Mesendoderm (in vitro differentiated cells): ENCODE measurements around the gene TMEM171. TPM values are rescaled to one million over a fixed set of nuclear protein-coding genes. Genes with fewer than 3 reads are reported as not detected.

Experiments used
- DNase-seq: peaks from one replicate; pipeline ENCODE4 v3.0.0; 2013
- H2AK5ac ChIP-seq: 2 replicates; pipeline ENCODE4 v1.6.1; 2013; ENCODE audit warnings: low read length, inconsistent platforms
- H2BK120ac ChIP-seq: 2 replicates; pipeline ENCODE4 v1.6.1; 2013; ENCODE audit warnings: low read depth, mild to moderate bottlenecking, low read length, moderate library complexity, mixed read lengths
- H2BK15ac ChIP-seq: replicated peaks from 2 replicates; pipeline ENCODE4 v1.6.1; 2013; ENCODE audit warnings: low read depth, mild to moderate bottlenecking, moderate library complexity
- H2BK5ac ChIP-seq: 2 replicates; pipeline ENCODE4 v1.6.1; 2013; ENCODE audit warnings: low read length, inconsistent platforms
- H3K18ac ChIP-seq: 2 replicates; pipeline ENCODE4 v1.6.1; 2013; ENCODE audit warnings: mild to moderate bottlenecking, low read length, mixed read lengths
- H3K23ac ChIP-seq: one replicate; pipeline ENCODE4 v1.6.1; 2013; ENCODE audit warnings: low read length
- H3K27ac ChIP-seq: 2 replicates; pipeline ENCODE4 v1.5.1; 2013; ENCODE audit warnings: low read depth, mild to moderate bottlenecking, inconsistent platforms, low read length, moderate library complexity
- H3K27me3 ChIP-seq: 2 replicates; pipeline ENCODE4 v1.6.1; 2013; ENCODE audit warnings: low read length, control low read depth, mild to moderate bottlenecking, inconsistent platforms; ENCODE audit not compliant: insufficient read depth, poor library complexity
- H3K36me3 ChIP-seq: 2 replicates; pipeline ENCODE4 v1.6.1; 2013; ENCODE audit warnings: low read length, inconsistent platforms; ENCODE audit not compliant: control insufficient read depth, insufficient read depth
- H3K4ac ChIP-seq: one replicate; pipeline ENCODE4 v1.6.1; 2013; ENCODE audit warnings: low read depth, mild to moderate bottlenecking, low read length, moderate library complexity
- H3K4me1 ChIP-seq: 2 replicates; pipeline ENCODE4 v1.6.1; 2013; ENCODE audit warnings: low read depth, low read length, inconsistent platforms; ENCODE audit not compliant: control insufficient read depth
- H3K4me2 ChIP-seq: 2 replicates; pipeline ENCODE4 v1.6.1; 2013; ENCODE audit warnings: low read length
- H3K4me3 ChIP-seq: 2 replicates; pipeline ENCODE4 v1.5.1; 2013; ENCODE audit warnings: mild to moderate bottlenecking, low read length
- H3K56ac ChIP-seq: one replicate; pipeline ENCODE4 v1.6.1; 2013; ENCODE audit warnings: low read length
- H3K79me1 ChIP-seq: 2 replicates; pipeline ENCODE4 v1.6.1; 2013; ENCODE audit warnings: low read length, inconsistent platforms
- H3K79me2 ChIP-seq: 2 replicates; pipeline ENCODE4 v1.6.1; 2013; ENCODE audit warnings: mild to moderate bottlenecking, low read length; ENCODE audit not compliant: control insufficient read depth, insufficient read depth
- H3K9ac ChIP-seq: 2 replicates; pipeline ENCODE4 v1.6.1; 2013; ENCODE audit warnings: low read length, inconsistent platforms
- H4K5ac ChIP-seq: one replicate; pipeline ENCODE4 v1.6.1; 2013; ENCODE audit warnings: low read length
- H4K8ac ChIP-seq: one replicate; pipeline ENCODE4 v1.6.1; 2013; ENCODE audit warnings: low read depth, mild to moderate bottlenecking, control low read depth, low read length, moderate library complexity
- WGBS: extraction: QIAGEN DNeasy Blood & Tissue Kit; methylation state at CpG from one replicate; pipeline ENCODE4 v1.1.7; 2013; ENCODE audit warnings: low lambda C conversion rate, missing lambda C conversion rate; ENCODE audit not compliant: insufficient coverage; ENCODE audit errors: extremely low coverage; 5-methylcytosine and 5-hydroxymethylcytosine counted together
- polyA plus RNA-seq, 2 experiments: library from polyadenylated mRNA; stranded (reverse); fragments of 200-250 nt; gene quantifications; one replicate each; pipeline ENCODE4 v1.2.3, GENCODE V29; 2013

TMEM171 gene, protein sequence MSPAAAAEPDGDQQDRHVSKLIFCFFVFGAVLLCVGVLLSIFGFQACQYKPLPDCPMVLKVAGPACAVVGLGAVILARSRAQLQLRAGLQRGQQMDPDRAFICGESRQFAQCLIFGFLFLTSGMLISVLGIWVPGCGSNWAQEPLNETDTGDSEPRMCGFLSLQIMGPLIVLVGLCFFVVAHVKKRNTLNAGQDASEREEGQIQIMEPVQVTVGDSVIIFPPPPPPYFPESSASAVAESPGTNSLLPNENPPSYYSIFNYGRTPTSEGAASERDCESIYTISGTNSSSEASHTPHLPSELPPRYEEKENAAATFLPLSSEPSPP
- polyA plus RNA-seq (2013, experiment 1 of 2), result 1.4 TPM
- 1.6 TPM for polyA plus RNA-seq (2013, experiment 2 of 2)

DNA sequence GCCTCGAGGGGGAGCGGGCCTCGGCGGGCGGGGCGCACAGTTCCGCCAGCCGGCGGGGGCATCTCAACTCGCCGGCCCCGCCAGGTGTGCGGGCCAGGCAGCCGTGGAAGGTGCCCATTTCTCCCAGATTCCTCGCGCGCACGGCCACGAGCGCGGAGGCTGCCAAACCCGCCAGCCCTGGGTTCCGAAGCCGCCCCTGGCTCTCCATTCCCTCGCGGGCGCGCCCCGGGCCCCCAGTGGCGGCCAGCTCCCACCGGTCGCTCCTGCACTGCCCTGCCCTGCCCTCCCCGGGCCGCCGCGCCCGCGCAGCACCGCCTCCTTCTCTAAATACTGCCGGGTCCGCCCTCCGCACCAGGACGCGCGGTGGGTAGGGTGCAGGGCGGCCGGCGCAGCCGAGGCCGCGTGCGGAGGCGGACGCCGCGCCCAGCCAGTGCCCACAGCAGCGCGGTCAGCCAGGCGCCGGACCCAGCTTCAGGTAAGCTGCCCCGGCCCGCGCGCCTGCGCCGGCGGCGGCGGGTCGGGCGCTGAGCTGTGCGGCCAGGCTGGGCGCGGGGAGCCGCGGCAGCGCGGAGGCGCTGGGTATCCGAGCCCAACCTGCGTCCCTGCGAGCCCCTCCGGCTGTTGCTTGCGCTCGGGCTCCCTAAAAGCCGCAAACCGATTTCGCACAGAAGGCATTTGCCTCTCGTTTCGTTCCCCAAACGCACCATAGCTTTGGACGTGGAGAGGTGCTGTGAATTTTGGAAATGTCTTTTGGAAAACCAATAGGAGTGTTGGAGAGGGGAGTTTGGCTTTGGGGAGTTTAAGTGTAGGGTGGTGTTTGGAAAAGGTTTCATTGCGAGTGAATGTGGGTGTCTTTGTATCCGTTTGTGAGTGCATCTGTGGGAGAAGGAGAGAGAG lies at the start of gene TMEM171:
Gene TMEM171, plus strand, starts transcription at position 354 of the 897 bp plus-strand sequence. CDS start 2,799 bp downstream, outside the sequence.
- H3K4ac ChIP-seq, result no peak within 1 kb of the TSS
- peak within 1 kb of the TSS; percentile 6 for H3K23ac ChIP-seq
- 100% methylated on average over 1 of the region's 94 CpGs for WGBS
- H4K5ac ChIP-seq, result no peak within 1 kb of the TSS
- no peak within 1 kb of the TSS for H2BK120ac ChIP-seq
- H3K79me1 ChIP-seq, result no peaks in the 10 kb centered on the region
- no peak within 1 kb of the TSS for H3K27ac ChIP-seq
- H4K8ac ChIP-seq, result peak within 1 kb of the TSS; percentile 68
- peak within 1 kb of the TSS; percentile 85 for H3K56ac ChIP-seq
- H2BK15ac ChIP-seq, result no peak within 1 kb of the TSS
- peaks cover 4% of the 10 kb centered on the region for H3K27me3 ChIP-seq
- peaks cover 2% of the 10 kb centered on the region for H3K4me1 ChIP-seq
- H3K79me2 ChIP-seq, result no peaks in the 10 kb centered on the region
- no peaks in the 10 kb centered on the region for H3K36me3 ChIP-seq
- no peak within 1 kb of the TSS for H2BK5ac ChIP-seq
- H3K4me3 ChIP-seq, result peak within 1 kb of the TSS; percentile 36
- H3K9ac ChIP-seq, result peak within 1 kb of the TSS; percentile 67
- peak within 1 kb of the TSS; percentile 92 for H3K4me2 ChIP-seq
- DNase-seq, result peak; percentile 66
- H3K18ac ChIP-seq, result peak within 1 kb of the TSS; percentile 15
- H2AK5ac ChIP-seq, result no peak within 1 kb of the TSS

DNA sequence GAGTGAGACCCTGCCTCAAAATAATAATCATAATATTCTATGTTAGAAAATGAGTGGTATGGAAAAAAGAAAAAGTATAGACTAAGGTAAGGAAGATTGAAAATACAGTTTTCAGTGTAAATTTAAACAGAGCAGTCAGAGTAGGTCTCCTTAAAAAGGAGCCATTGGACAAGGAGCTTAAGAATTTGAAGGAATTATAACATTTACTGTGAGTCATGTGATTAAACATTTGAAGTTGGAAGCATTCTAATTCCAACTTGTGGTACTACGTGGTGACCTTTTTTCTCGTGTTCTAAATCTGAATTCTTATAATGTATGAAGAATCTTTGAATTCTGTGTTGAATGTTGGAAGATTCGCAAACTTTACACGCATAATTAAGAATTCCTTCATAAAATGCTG lies 39.3 kb upstream of the TMEM171 start:
- Histone ChIP-seq H4K8ac (no peak overlapping the region), H2BK15ac (no peak overlapping the region), H4K5ac (no peak overlapping the region), H3K56ac (no peak overlapping the region), H2BK5ac (no peak overlapping the region), H3K79me2 (no peaks in the 10 kb centered on the region), H3K9ac (no peak overlapping the region), H3K27me3 (no peaks in the 10 kb centered on the region), H3K4me1 (no peaks in the 10 kb centered on the region), H3K18ac (no peak overlapping the region), H2BK120ac (no peak overlapping the region), H3K36me3 (no peaks in the 10 kb centered on the region), H3K79me1 (no peaks in the 10 kb centered on the region), H3K4ac (no peak overlapping the region), H3K23ac (no peak overlapping the region), H3K4me3 (no peak overlapping the region), H3K4me2 (no peak overlapping the region), H2AK5ac (no peak overlapping the region), H3K27ac (no peak overlapping the region)
- no peak for DNase-seq
- WGBS, result no CpG with 5 or more reads among the region's 4 CpGs

DNA sequence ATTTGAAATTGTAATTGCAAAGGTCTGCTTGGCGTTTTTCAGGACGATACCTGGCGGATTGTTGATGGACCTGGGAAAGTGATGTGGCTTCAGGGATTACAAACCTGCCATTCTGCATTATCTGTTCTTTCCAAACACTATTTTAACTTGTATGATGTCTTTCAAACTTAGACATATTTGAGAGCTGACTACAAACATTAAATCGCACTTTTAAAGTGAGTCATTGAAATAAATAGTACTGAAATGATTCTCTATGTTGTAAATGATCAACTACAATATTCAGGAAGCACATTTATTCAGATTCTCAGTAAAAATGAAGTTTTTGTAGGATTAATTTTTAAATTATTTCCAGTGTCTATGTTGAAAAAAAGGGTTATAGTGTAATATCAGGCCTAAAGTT lies 32.3 kb upstream of the TMEM171 start:
- Histone ChIP-seq H4K5ac (no peak overlapping the region), H2BK5ac (no peak overlapping the region), H3K4me2 (no peak overlapping the region), H3K18ac (no peak overlapping the region), H3K27ac (no peak overlapping the region), H3K36me3 (no peaks in the 10 kb centered on the region), H2BK120ac (no peak overlapping the region), H3K4me1 (no peaks in the 10 kb centered on the region), H3K9ac (no peak overlapping the region), H2BK15ac (no peak overlapping the region), H3K56ac (no peak overlapping the region), H3K4me3 (no peak overlapping the region), H2AK5ac (no peak overlapping the region), H3K79me2 (no peaks in the 10 kb centered on the region), H3K4ac (no peak overlapping the region), H4K8ac (no peak overlapping the region), H3K79me1 (no peaks in the 10 kb centered on the region), H3K27me3 (no peaks in the 10 kb centered on the region), H3K23ac (no peak overlapping the region)
- WGBS, result no CpG with 5 or more reads among the region's 4 CpGs
- DNase-seq, result no peak

DNA sequence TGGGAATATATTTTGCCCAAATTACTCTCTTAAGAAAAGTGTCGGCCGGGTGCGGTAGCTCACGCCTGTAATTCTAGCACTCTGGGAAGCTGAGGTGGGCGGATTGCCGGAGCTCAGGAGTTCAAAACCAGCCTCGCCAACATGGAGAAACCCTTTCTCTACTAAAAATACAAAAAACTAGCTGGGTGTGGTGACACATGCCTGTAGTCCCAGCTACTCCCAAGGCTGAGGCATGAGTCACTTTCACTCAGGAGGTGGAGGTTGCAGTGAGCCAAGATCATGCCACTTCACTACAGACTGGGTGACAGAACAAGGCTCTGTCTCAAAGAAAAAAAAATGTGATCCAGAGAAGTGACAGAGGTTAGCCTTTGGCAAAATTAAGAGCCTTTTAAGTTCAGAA lies 26.4 kb upstream of the TMEM171 start:
- Histone ChIP-seq H3K9ac (no peak overlapping the region), H3K27me3 (no peaks in the 10 kb centered on the region), H3K56ac (no peak overlapping the region), H3K27ac (no peak overlapping the region), H3K4me3 (no peak overlapping the region), H2BK5ac (no peak overlapping the region), H2BK120ac (no peak overlapping the region), H3K4ac (no peak overlapping the region), H3K79me1 (no peaks in the 10 kb centered on the region), H3K4me2 (no peak overlapping the region), H2AK5ac (no peak overlapping the region), H3K4me1 (no peaks in the 10 kb centered on the region), H3K36me3 (no peaks in the 10 kb centered on the region), H3K79me2 (no peaks in the 10 kb centered on the region), H4K5ac (no peak overlapping the region), H3K23ac (no peak overlapping the region), H2BK15ac (no peak overlapping the region), H4K8ac (no peak overlapping the region), H3K18ac (no peak overlapping the region)
- DNase-seq, result peak; percentile 56
- no CpG with 5 or more reads among the region's 7 CpGs for WGBS

DNA sequence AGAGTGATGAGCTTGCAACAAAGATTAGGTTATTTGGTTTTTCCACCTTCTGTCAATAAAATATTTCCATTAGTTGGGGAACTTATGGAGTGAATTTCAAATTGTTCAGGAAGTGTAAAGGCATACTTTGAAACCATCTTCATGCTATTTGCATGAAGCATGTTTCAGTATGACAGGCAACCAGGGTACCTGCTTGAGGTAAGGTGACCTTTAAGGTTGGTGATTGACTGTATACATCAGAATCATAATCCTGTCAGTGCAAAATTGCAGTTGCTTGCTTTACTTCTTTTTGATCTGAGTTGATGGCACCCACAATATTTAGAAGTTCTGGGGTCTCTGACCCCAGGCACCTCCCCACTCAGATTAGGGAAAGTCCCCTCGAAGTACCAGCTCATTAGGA lies 26.0 kb upstream of the TMEM171 start:
- Histone ChIP-seq H4K8ac (no peak overlapping the region), H2BK5ac (no peak overlapping the region), H3K27me3 (no peaks in the 10 kb centered on the region), H3K79me1 (no peaks in the 10 kb centered on the region), H2BK120ac (no peak overlapping the region), H3K9ac (no peak overlapping the region), H3K4me3 (no peak overlapping the region), H3K23ac (no peak overlapping the region), H3K79me2 (no peaks in the 10 kb centered on the region), H3K36me3 (no peaks in the 10 kb centered on the region), H2AK5ac (no peak overlapping the region), H3K18ac (no peak overlapping the region), H4K5ac (no peak overlapping the region), H3K4ac (no peak overlapping the region), H3K27ac (no peak overlapping the region), H3K56ac (no peak overlapping the region), H2BK15ac (no peak overlapping the region), H3K4me2 (no peak overlapping the region), H3K4me1 (no peaks in the 10 kb centered on the region)
- no CpG with 5 or more reads among the region's 1 CpG for WGBS
- DNase-seq, result no peak
